ENCODE measurements around the gene SLC47A2. TPM values are rescaled to one million over a fixed set of nuclear protein-coding genes. Genes with fewer than 3 reads are reported as not detected.

Gene SLC47A2
- total and polyA plus RNA-seq, 2 of the 13 experiments (the other 11 are each of a cell fraction or from before 2014, with no cell fraction given) = 0.04 TPM; not detected in 1

GRCh38 chr17:19664136-19664820 lies 52.1 kb downstream of the SLC47A2 start:
- no peak for FAIRE-seq
- WGBS (ENCODE audit: low lambda C conversion rate) = 86% methylated on average over 5 of the region's 5 CpGs
- in situ Hi-C loops (cut with HindIII; ENCODE audit: extremely low pct_ligation_motif_present, low pct_unique_long_range_greater_than_20kb) = no loop called here

More at GRCh38 chr17:19664136-19664820, 52.1 kb downstream of the SLC47A2 start:
- Histone ChIP-seq H3K9ac (ENCODE audit: insufficient read depth, low read depth, low read length) (no peak overlapping the region), H3K27ac (ENCODE audit: extremely low read length, insufficient read depth, low read length) (no peak overlapping the region), H3K9me3 (ENCODE audit: low read length) (no peaks in the 10 kb centered on the region), H4K20me1 (ENCODE audit: insufficient read depth, low read length) (no peaks in the 10 kb centered on the region), H3K4me1 (ENCODE audit: insufficient read depth, low read length) (peaks cover 71% of the 10 kb centered on the region), H3K4me2 (ENCODE audit: low read depth, low read length) (no peak overlapping the region), H3K79me2 (ENCODE audit: insufficient read depth, low read length) (peaks cover 23% of the 10 kb centered on the region), H3K27me3 (ENCODE audit: control insufficient read depth in 1 of 2, insufficient read depth in 2 of 2, low read length in 2 of 2) (no peaks in the 10 kb centered on the region), H3K36me3 (replicated peaks in 1 of 2; ENCODE audit: control insufficient read depth in 1 of 2, insufficient read depth in 2 of 2, low read length in 2 of 2) (peaks cover 19 to 52% of the 10 kb centered on the region in 2 experiments), H2AFZ (ENCODE audit: low read length) (no peak overlapping the region), H3K4me3 (replicated peaks in 1 of 3; ENCODE audit: insufficient read depth in 1 of 3, low read depth in 2 of 3, low read length in 3 of 3) (no peak overlapping the region)
- intact Hi-C loops (cut with micrococcal nuclease; ENCODE audit: unreplicated experiment) = no loop called here
- TF ChIP-seq THRA (CRISPR knock-in tag; IDR thresholded peaks at IDR 0.05; ENCODE audit: borderline replicate concordance) = peak; percentile 25; the same call in 1 of the 2 replicates
- TF ChIP-seq ZNF784 (CRISPR knock-in tag; IDR thresholded peaks at IDR 0.05; ENCODE audit: borderline replicate concordance) = no peak
- POLR2A ChIA-PET = interaction anchor here (8.4 kb wide), 1 partner anchor 16 kb away, joined by 194 read pairs; the partner anchor contains the start of gene ALDH3A2
- CTCF ChIA-PET (ENCODE audit: low intra/inter-chr PET ratio, low total read pairs) = no interaction called here
- ATAC-seq (no peak), DNase-seq (ENCODE audit: low spot score) (no peak)
- BruUV-seq (replicated peaks) = no TSS peak
